ENCODE results near the gene SFXN1.

Gene SFXN1

GRCh38 chr5:175544108-175544511, 65.8 kb downstream of the SFXN1 start:
- no peak for DNase-seq

- no peak for DNase-seq
Measured at GRCh38 chr5:175544586-175544985, 66.2 kb downstream of the SFXN1 start.

GRCh38 chr5:175547842-175548241, 69.5 kb downstream of the SFXN1 start:
- DNase-seq = no peak

GRCh38 chr5:175548626-175549311, 70.4 kb downstream of the SFXN1 start:
- DNase-seq = peak; percentile 53

GRCh38 chr5:175550055-175550805, 71.9 kb downstream of the SFXN1 start:
- no peak for DNase-seq

- DNase-seq = no peak
Measured at GRCh38 chr5:175551266-175551665, 72.9 kb downstream of the SFXN1 start.

- peak; percentile 10 for DNase-seq
Measured at GRCh38 chr5:175554296-175554695, 75.9 kb downstream of the SFXN1 start.

- peak; percentile 41 for DNase-seq
Measured at GRCh38 chr5:175555168-175555785, 76.9 kb downstream of the SFXN1 start.

- DNase-seq = peak; percentile 82
Measured at GRCh38 chr5:175556794-175557193, 78.4 kb downstream of the SFXN1 start.

- DNase-seq = peak; percentile 57
Measured at GRCh38 chr5:175557778-175558177, 79.4 kb downstream of the SFXN1 start.

- peak; percentile 35 for DNase-seq
Measured at GRCh38 chr5:175558801-175559480, 80.6 kb downstream of the SFXN1 start.

- no peak for DNase-seq
Measured at GRCh38 chr5:175560011-175560410, 81.7 kb downstream of the SFXN1 start.

GRCh38 chr5:175561085-175561484, 82.7 kb downstream of the SFXN1 start:
- DNase-seq = peak; percentile 33

- no peak for DNase-seq
Measured at GRCh38 chr5:175564716-175565115, 86.4 kb downstream of the SFXN1 start.

- no peak for DNase-seq
Measured at GRCh38 chr5:175566697-175567096, 88.3 kb downstream of the SFXN1 start.

- DNase-seq = no peak
Measured at GRCh38 chr5:175567954-175568353, 89.6 kb downstream of the SFXN1 start.

- DNase-seq = peak; percentile 29
Measured at GRCh38 chr5:175569701-175570100, 91.3 kb downstream of the SFXN1 start.

GRCh38 chr5:175572886-175573285, 94.5 kb downstream of the SFXN1 start:
- peak; percentile 59 for DNase-seq

GRCh38 chr5:175573493-175574269, 95.3 kb downstream of the SFXN1 start:
- DNase-seq = no peak

- peak; percentile 12 for DNase-seq
Measured at GRCh38 chr5:175575301-175575700, 96.9 kb downstream of the SFXN1 start.

GRCh38 chr5:175576096-175576495, 97.7 kb downstream of the SFXN1 start:
- peak; percentile 27 for DNase-seq

- peak; percentile 30 for DNase-seq
Measured at GRCh38 chr5:175576591-175576990, 98.2 kb downstream of the SFXN1 start.

Data from islet precursor cell (in vitro differentiated cells).